Fibroblast of lung (primary cell): Measurements from ENCODE around the gene CYP11A1. TPM values are rescaled to one million over a fixed set of nuclear protein-coding genes. Genes with fewer than 3 reads are reported as not detected.

Source experiments
- DNase-seq, 2 donors: peaks; one replicate each; pipeline versions ENCODE4 v3.0.0 to v3.0.0-alpha.2; 2010; ENCODE audit warnings: low read depth in 2 of 2
- H2AFZ ChIP-seq: 2 replicates; pipeline ENCODE4 v1.5.1; 2012; ENCODE audit warnings: low read length, control low read depth, inconsistent platforms
- H3K27ac ChIP-seq: 2 replicates; pipeline ENCODE4 v1.5.1; 2011; ENCODE audit warnings: low read length, control low read depth; ENCODE audit not compliant: insufficient read depth
- H3K27me3 ChIP-seq: 2 replicates; pipeline ENCODE4 v1.5.1; 2011; ENCODE audit warnings: mild to moderate bottlenecking, low read length; ENCODE audit not compliant: control insufficient read depth, insufficient read depth
- H3K36me3 ChIP-seq: 2 replicates; pipeline ENCODE4 v1.5.1; 2011; ENCODE audit warnings: low read length; ENCODE audit not compliant: control insufficient read depth, insufficient read depth
- H3K4me1 ChIP-seq: 2 replicates; pipeline ENCODE4 v1.5.1; 2011; ENCODE audit warnings: low read length; ENCODE audit not compliant: control insufficient read depth, insufficient read depth; ENCODE audit errors: extremely low read depth
- H3K4me2 ChIP-seq: 2 replicates; pipeline ENCODE4 v1.5.1; 2011; ENCODE audit warnings: low read length, control low read depth; ENCODE audit not compliant: insufficient read depth; ENCODE audit errors: extremely low read depth
- H3K4me3 ChIP-seq, 4 experiments: fragments of 200-600 bp in 1 of 4; sonication (generic) in 1 of 4; replicated peaks in 1 of 4; 2 replicates each; pipeline ENCODE4 v1.5.1; 2011 to 2016; ENCODE audit warnings: low read length in 4 of 4, low read depth in 3 of 4, mild to moderate bottlenecking in 3 of 4, control low read depth in 2 of 4, inconsistent platforms in 1 of 4, mixed read lengths in 1 of 4; ENCODE audit not compliant: insufficient read depth in 1 of 4; ENCODE audit errors: control extremely low read depth in 1 of 4
- H3K79me2 ChIP-seq: 2 replicates; pipeline ENCODE4 v1.5.1; 2012; ENCODE audit warnings: mild to moderate bottlenecking, low read length, inconsistent platforms; ENCODE audit not compliant: control insufficient read depth, insufficient read depth
- H3K9ac ChIP-seq: 2 replicates; pipeline ENCODE4 v1.5.1; 2011; ENCODE audit warnings: mild to moderate bottlenecking, low read length, control low read depth; ENCODE audit not compliant: insufficient read depth
- H3K9me3 ChIP-seq: 2 replicates; pipeline ENCODE4 v1.5.1; 2012; ENCODE audit warnings: low read depth, low read length; ENCODE audit not compliant: control insufficient read depth, insufficient read depth
- H4K20me1 ChIP-seq: 2 replicates; pipeline ENCODE4 v1.5.1; 2011; ENCODE audit warnings: low read length; ENCODE audit not compliant: control insufficient read depth, insufficient read depth; ENCODE audit errors: extremely low read depth
- EZH2 ChIP-seq: IDR thresholded peaks from 2 replicates; pipeline ENCODE4 v1.5.1; 2012; ENCODE audit warnings: low read length, control low read depth, mild to moderate bottlenecking; ENCODE audit errors: missing control alignments
- polyA plus RNA-seq, 2 donors: library from polyadenylated mRNA; depleted of rRNA in 1 of 2; stranded (reverse) in 1 of 2; unstranded in 1 of 2; fragments of >200 nt; gene quantifications; 2 replicates each; pipeline ENCODE4 v1.2.1, GENCODE V29; 2011 to 2012; ENCODE audit warnings: missing spikeins in 1 of 2
- total RNA-seq: library from RNA; depleted of rRNA; stranded (reverse); fragments of >200 nt; gene quantifications from 2 replicates; pipeline ENCODE4 v1.2.1, GENCODE V29; 2014
- TF ChIP-seq, protein P1 (sequence below), 2 donors: IDR thresholded peaks in 1 of 2; conservative IDR thresholded peaks in 1 of 2; 1 replicate in 1 of 2; 2 replicates in 1 of 2; pipeline ENCODE4 v1.5.1; 2011 to 2012; ENCODE audit warnings: low read length in 2 of 2, control low read depth in 1 of 2, inconsistent platforms in 1 of 2, low read depth in 1 of 2, mild to moderate bottlenecking in 1 of 2

Gene CYP11A1
- total and polyA plus RNA-seq, 2 donors (not counting 1 experiment from before 2014, with no cell fraction given), result 0.07 to 0.33 TPM

GRCh38 chr15:74328331-74329056, 39.0 kb downstream of the CYP11A1 start:
- H3K4me2 ChIP-seq, result no peak overlapping the region
- TF ChIP-seq EZH2, result no peak
- TF ChIP-seq, protein P1, sequence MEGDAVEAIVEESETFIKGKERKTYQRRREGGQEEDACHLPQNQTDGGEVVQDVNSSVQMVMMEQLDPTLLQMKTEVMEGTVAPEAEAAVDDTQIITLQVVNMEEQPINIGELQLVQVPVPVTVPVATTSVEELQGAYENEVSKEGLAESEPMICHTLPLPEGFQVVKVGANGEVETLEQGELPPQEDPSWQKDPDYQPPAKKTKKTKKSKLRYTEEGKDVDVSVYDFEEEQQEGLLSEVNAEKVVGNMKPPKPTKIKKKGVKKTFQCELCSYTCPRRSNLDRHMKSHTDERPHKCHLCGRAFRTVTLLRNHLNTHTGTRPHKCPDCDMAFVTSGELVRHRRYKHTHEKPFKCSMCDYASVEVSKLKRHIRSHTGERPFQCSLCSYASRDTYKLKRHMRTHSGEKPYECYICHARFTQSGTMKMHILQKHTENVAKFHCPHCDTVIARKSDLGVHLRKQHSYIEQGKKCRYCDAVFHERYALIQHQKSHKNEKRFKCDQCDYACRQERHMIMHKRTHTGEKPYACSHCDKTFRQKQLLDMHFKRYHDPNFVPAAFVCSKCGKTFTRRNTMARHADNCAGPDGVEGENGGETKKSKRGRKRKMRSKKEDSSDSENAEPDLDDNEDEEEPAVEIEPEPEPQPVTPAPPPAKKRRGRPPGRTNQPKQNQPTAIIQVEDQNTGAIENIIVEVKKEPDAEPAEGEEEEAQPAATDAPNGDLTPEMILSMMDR (conservative IDR thresholded peaks at IDR 0.05 in 1 of 2, IDR thresholded peaks at IDR 0.05 in 1 of 2; ENCODE audit: low read depth in 1 of 2, low read length in 2 of 2), result no peak

DNA sequence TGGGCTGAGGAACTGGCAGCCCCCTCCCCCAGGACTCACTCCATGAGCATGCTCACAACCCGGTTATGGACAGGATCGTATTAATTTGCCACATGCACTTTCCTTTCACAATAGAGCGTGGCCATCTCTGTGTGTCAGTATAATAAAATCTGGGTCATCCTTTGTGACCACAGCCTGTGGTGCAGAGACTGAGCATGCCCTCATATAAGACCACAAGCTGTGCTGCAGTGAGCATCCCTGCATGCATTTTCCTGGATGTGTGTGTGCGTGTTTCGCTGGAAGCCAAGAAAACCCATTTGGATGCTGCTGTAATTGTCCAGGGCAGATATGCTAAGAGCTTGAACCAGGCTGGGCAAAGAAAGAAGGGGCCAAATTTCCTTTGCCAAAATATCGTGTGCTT, 39.7 kb downstream of the CYP11A1 start:
- Histone ChIP-seq H3K79me2 (no peaks in the 10 kb centered on the region), H3K4me2 (no peak overlapping the region), H3K4me3 (no peak overlapping the region), H3K27ac (no peak overlapping the region), H3K9me3 (no peaks in the 10 kb centered on the region), H2AFZ (no peak overlapping the region), H3K27me3 (peaks cover 4% of the 10 kb centered on the region), H4K20me1 (no peaks in the 10 kb centered on the region), H3K36me3 (no peaks in the 10 kb centered on the region), H3K9ac (no peak overlapping the region), H3K4me1 (no peaks in the 10 kb centered on the region)
- no peak for TF ChIP-seq EZH2
- TF ChIP-seq, protein P1 (conservative IDR thresholded peaks at IDR 0.05 in 1 of 2, IDR thresholded peaks at IDR 0.05 in 1 of 2; ENCODE audit: low read depth in 1 of 2, low read length in 2 of 2), result no peak
- DNase-seq, result peak in 1 of 2 donors; percentile 34

More at GRCh38 chr15:74328331-74329056, 39.0 kb downstream of the CYP11A1 start:
- H3K27me3 ChIP-seq, result peaks cover 7% of the 10 kb centered on the region
- no peaks in the 10 kb centered on the region for H4K20me1 ChIP-seq
- no peak for DNase-seq
- H3K79me2 ChIP-seq, result no peaks in the 10 kb centered on the region
- H3K9me3 ChIP-seq, result no peaks in the 10 kb centered on the region
- no peak overlapping the region for H2AFZ ChIP-seq
- no peak overlapping the region for H3K27ac ChIP-seq
- no peak overlapping the region for H3K9ac ChIP-seq
- no peaks in the 10 kb centered on the region for H3K36me3 ChIP-seq
- no peak overlapping the region for H3K4me3 ChIP-seq
- H3K4me1 ChIP-seq, result no peaks in the 10 kb centered on the region

GRCh38 chr15:74326746-74327145, 40.7 kb downstream of the CYP11A1 start:
- no peak overlapping the region for H3K4me2 ChIP-seq
- H3K4me1 ChIP-seq, result no peaks in the 10 kb centered on the region
- TF ChIP-seq, protein P1 (conservative IDR thresholded peaks at IDR 0.05 in 1 of 2, IDR thresholded peaks at IDR 0.05 in 1 of 2; ENCODE audit: low read depth in 1 of 2, low read length in 2 of 2), result no peak
- TF ChIP-seq EZH2, result no peak
- H3K27me3 ChIP-seq, result peaks cover 3% of the 10 kb centered on the region
- no peak overlapping the region for H3K9ac ChIP-seq
- no peak for DNase-seq
- H3K9me3 ChIP-seq, result no peaks in the 10 kb centered on the region
- no peak overlapping the region for H2AFZ ChIP-seq
- no peak overlapping the region for H3K4me3 ChIP-seq
- H3K79me2 ChIP-seq, result no peaks in the 10 kb centered on the region
- H3K27ac ChIP-seq, result no peak overlapping the region
- H3K36me3 ChIP-seq, result no peaks in the 10 kb centered on the region
- no peaks in the 10 kb centered on the region for H4K20me1 ChIP-seq
